Thymus (tissue), 11 donors: Measurements from ENCODE around the gene CTSD. TPM values are rescaled to one million over a fixed set of nuclear protein-coding genes. Genes with fewer than 3 reads are reported as not detected.
"Not testable (repeated sequence)": the region's sequence is repeated elsewhere in the genome, so short reads cannot be mapped to it uniquely, and the experiment has no call there.

ENCODE experiments used
- DNase-seq, 9 donors: peaks; one replicate each; pipeline ENCODE4 v3.0.0-alpha.2; 2013; ENCODE audit warnings: low spot score in 9 of 9, low read depth in 6 of 9, missing footprints in 1 of 9
- H3K27ac ChIP-seq, 2 donors: one replicate each; pipeline ENCODE4 v1.5.1; 2013; ENCODE audit warnings: control low read depth in 1 of 2, low read depth in 1 of 2, low read length in 1 of 2, mild to moderate bottlenecking in 1 of 2, moderate library complexity in 1 of 2
- H3K27me3 ChIP-seq, 2 donors: one replicate each; pipeline ENCODE4 v1.5.1; 2013; ENCODE audit warnings: low read length in 1 of 2; ENCODE audit not compliant: control insufficient read depth in 2 of 2, insufficient read depth in 1 of 2
- H3K36me3 ChIP-seq, 2 donors: one replicate each; pipeline ENCODE4 v1.5.1; 2013; ENCODE audit warnings: low read length in 1 of 2, mild to moderate bottlenecking in 1 of 2, moderate library complexity in 1 of 2; ENCODE audit not compliant: control insufficient read depth in 2 of 2, insufficient read depth in 2 of 2
- H3K4me1 ChIP-seq, 2 donors: one replicate each; pipeline ENCODE4 v1.5.1; 2013; ENCODE audit warnings: low read length in 2 of 2; ENCODE audit not compliant: control insufficient read depth in 2 of 2, insufficient read depth in 2 of 2
- H3K4me3 ChIP-seq, 2 donors: one replicate each; pipeline ENCODE4 v1.5.1; 2013; ENCODE audit warnings: low read length in 2 of 2, control low read depth in 1 of 2, mild to moderate bottlenecking in 1 of 2
- H3K9me3 ChIP-seq, 2 donors: one replicate each; pipeline ENCODE4 v1.5.1; 2013; ENCODE audit warnings: low read length in 1 of 2, mild to moderate bottlenecking in 1 of 2; ENCODE audit not compliant: control insufficient read depth in 2 of 2, insufficient read depth in 1 of 2
- WGBS: extraction: QIAGEN DNeasy Blood & Tissue Kit; methylation state at CpG from one replicate; pipeline ENCODE4 v1.1.7; 2013; 5-methylcytosine and 5-hydroxymethylcytosine counted together
- polyA plus RNA-seq: library from polyadenylated mRNA; stranded (reverse); fragments of 200-250 nt; gene quantifications from one replicate; pipeline ENCODE4 v1.2.3, GENCODE V29; 2013
- total RNA-seq: library from RNA; stranded (reverse); fragments of 120-200 nt; gene quantifications from one replicate; pipeline ENCODE4 v1.2.4, GENCODE V29; 2013
- donor health status: healthy.

CTSD gene
- total and polyA plus RNA-seq, 2 donors, result 97.4 to 487 TPM

GRCh38 chr11:1803835-1804519 lies 40.2 kb upstream of the CTSD start:
- H3K4me3 ChIP-seq, H3K36me3 ChIP-seq, H3K4me1 ChIP-seq, H3K27me3 ChIP-seq, DNase-seq, H3K27ac ChIP-seq, H3K9me3 ChIP-seq: not testable (repeated sequence)
- WGBS, result 98% methylated on average over 42 of the region's 42 CpGs

- H3K4me3 ChIP-seq, result no peak overlapping the region
- no peaks in the 10 kb centered on the region for H3K9me3 ChIP-seq
- H3K4me1 ChIP-seq, result no peaks in the 10 kb centered on the region
- no peak overlapping the region for H3K27ac ChIP-seq
- H3K36me3 ChIP-seq, result no peaks in the 10 kb centered on the region
- WGBS, result 98% methylated on average over 20 of the region's 20 CpGs
- peaks cover 0 to 2% of the 10 kb centered on the region in 2 donors for H3K27me3 ChIP-seq
- DNase-seq, result no peak
Observed at GRCh38 chr11:1803246-1803645, 39.5 kb upstream of the CTSD start.

- H3K27me3 ChIP-seq, result no peaks in the 10 kb centered on the region
- H3K27ac ChIP-seq, result no peak overlapping the region
- H3K4me1 ChIP-seq, result peaks cover 0 to under 1% of the 10 kb centered on the region in 2 donors
- H3K9me3 ChIP-seq, result no peaks in the 10 kb centered on the region
- WGBS, result 96% methylated on average over 14 of the region's 14 CpGs
- no peak overlapping the region for H3K4me3 ChIP-seq
- DNase-seq, result no peak
- H3K36me3 ChIP-seq, result no peaks in the 10 kb centered on the region
Observed at GRCh38 chr11:1797391-1798125, 33.8 kb upstream of the CTSD start.

- H3K27ac ChIP-seq, result no peak overlapping the region
- no peak for DNase-seq
- no peaks in the 10 kb centered on the region for H3K36me3 ChIP-seq
- no peak overlapping the region for H3K4me3 ChIP-seq
- no peaks in the 10 kb centered on the region for H3K27me3 ChIP-seq
- WGBS, result 94% methylated on average over 12 of the region's 12 CpGs
- H3K9me3 ChIP-seq, result no peaks in the 10 kb centered on the region
- H3K4me1 ChIP-seq, result peaks cover 0 to 2% of the 10 kb centered on the region in 2 donors
Observed at GRCh38 chr11:1796413-1797011, 32.8 kb upstream of the CTSD start.

- DNase-seq, result no peak
- Histone ChIP-seq H3K27ac (no peak overlapping the region), H3K4me3 (no peak overlapping the region), H3K4me1 (peaks cover 0 to 2% of the 10 kb centered on the region in 2 donors), H3K27me3 (no peaks in the 10 kb centered on the region), H3K36me3 (no peaks in the 10 kb centered on the region), H3K9me3 (no peaks in the 10 kb centered on the region)
- WGBS, result 94% methylated on average over 3 of the region's 3 CpGs
Observed at GRCh38 chr11:1793081-1793480, 29.4 kb upstream of the CTSD start.

GRCh38 chr11:1792461-1792860 lies 28.7 kb upstream of the CTSD start:
- Histone ChIP-seq H3K9me3 (no peaks in the 10 kb centered on the region), H3K27ac (no peak overlapping the region), H3K27me3 (no peaks in the 10 kb centered on the region), H3K4me3 (no peak overlapping the region), H3K36me3 (no peaks in the 10 kb centered on the region), H3K4me1 (peaks cover 0 to 2% of the 10 kb centered on the region in 2 donors)
- peak in 1 of 9 donors; percentile 16 for DNase-seq
- WGBS, result 66% methylated on average over 12 of the region's 12 CpGs

GRCh38 chr11:1791912-1792311 lies 28.2 kb upstream of the CTSD start:
- no peaks in the 10 kb centered on the region for H3K36me3 ChIP-seq
- no peak overlapping the region for H3K4me3 ChIP-seq
- 97% methylated on average over 6 of the region's 6 CpGs for WGBS
- no peak for DNase-seq
- H3K4me1 ChIP-seq, result peaks cover 0 to 2% of the 10 kb centered on the region in 2 donors
- no peaks in the 10 kb centered on the region for H3K27me3 ChIP-seq
- no peaks in the 10 kb centered on the region for H3K9me3 ChIP-seq
- no peak overlapping the region for H3K27ac ChIP-seq

- no peak for DNase-seq
- Histone ChIP-seq H3K4me1 (no peaks in the 10 kb centered on the region), H3K9me3 (no peaks in the 10 kb centered on the region), H3K4me3 (no peak overlapping the region), H3K27ac (no peak overlapping the region), H3K27me3 (no peaks in the 10 kb centered on the region), H3K36me3 (no peaks in the 10 kb centered on the region)
- 98% methylated on average over 4 of the region's 4 CpGs for WGBS
Observed at GRCh38 chr11:1786466-1786865, 22.7 kb upstream of the CTSD start.

- H3K4me3 ChIP-seq, result no peak overlapping the region
- H3K9me3 ChIP-seq, result no peaks in the 10 kb centered on the region
- H3K4me1 ChIP-seq, result no peaks in the 10 kb centered on the region
- no peaks in the 10 kb centered on the region for H3K36me3 ChIP-seq
- DNase-seq, result no peak
- 89% methylated on average over 21 of the region's 21 CpGs for WGBS
- no peaks in the 10 kb centered on the region for H3K27me3 ChIP-seq
- no peak overlapping the region for H3K27ac ChIP-seq
Observed at GRCh38 chr11:1785749-1786413, 22.2 kb upstream of the CTSD start.
